ENCODE measurements around the gene GPNMB. TPM values are rescaled to one million over a fixed set of nuclear protein-coding genes. Genes with fewer than 3 reads are reported as not detected.
A peak's percentile ranks its signal among the peaks of the same experiment; 100 is the strongest.

Gene GPNMB
- total and polyA plus RNA-seq, 10 of the 15 experiments (the other 5 are each of a cell fraction or from before 2014, with no cell fraction given): 5.9 to 22.3 (median 10.0) TPM

- no peak for TF ChIP-seq SIN3A (IDR thresholded peaks at IDR 0.05; ENCODE audit: low read depth, low read length)
- TF ChIP-seq KDM1A (IDR thresholded peaks at IDR 0.05; ENCODE audit: borderline replicate concordance): no peak
- TF ChIP-seq CREB1 (IDR thresholded peaks at IDR 0.05; ENCODE audit: low read depth): peak; percentile 64; the same call in 1 of the 2 replicates
- TF ChIP-seq IKZF1 (conservative IDR thresholded peaks at IDR 0.05): peak; percentile 43; the same call in 1 of the 2 replicates
- TF ChIP-seq EGR1 (IDR thresholded peaks at IDR 0.05; ENCODE audit: borderline replicate concordance in 1 of 2, low read depth in 2 of 2, low read length in 2 of 2): no peak
- TF ChIP-seq CBX5 (IDR thresholded peaks at IDR 0.05; ENCODE audit: low read depth): 0 out of 2 replicates have a peak, but pooled peaks have one; percentile 20
- no peak for TF ChIP-seq EP300 (IDR thresholded peaks at IDR 0.05; ENCODE audit: borderline replicate concordance in 1 of 2, control insufficient read depth in 1 of 2, low read depth in 2 of 2, low read length in 2 of 2)
- no peak for TF ChIP-seq NR2C2 (IDR thresholded peaks at IDR 0.05; ENCODE audit: borderline replicate concordance, control insufficient read depth, insufficient read length, low read depth)
- no peak for TF ChIP-seq MTA2 (IDR thresholded peaks at IDR 0.05; ENCODE audit: low read depth)
- TF ChIP-seq DPF2 (IDR thresholded peaks at IDR 0.05): peak; percentile 54; the same call in 1 of the 2 replicates
- no peak for TF ChIP-seq ATF3 (IDR thresholded peaks at IDR 0.05; ENCODE audit: borderline replicate concordance, extremely low read depth, low read depth, low read length)
- peak; percentile 13 to 36 (median 24); a peak in 4 of 6 replicates for TF ChIP-seq CTCF (IDR thresholded peaks at IDR 0.05 in 2 of 3, conservative IDR thresholded peaks at IDR 0.05 in 1 of 3; ENCODE audit: control insufficient read depth in 2 of 3, extremely low read depth in 1 of 3, insufficient read depth in 1 of 3, low read depth in 3 of 3, low read length in 3 of 3)
- TF ChIP-seq TCF7 (IDR thresholded peaks at IDR 0.05; ENCODE audit: borderline replicate concordance): no peak
- no peak for TF ChIP-seq WRNIP1 (IDR thresholded peaks at IDR 0.05; ENCODE audit: borderline replicate concordance, low read depth, low read length)
- TF ChIP-seq RB1 (IDR thresholded peaks at IDR 0.05; ENCODE audit: borderline replicate concordance): no peak
- TF ChIP-seq NRF1 (conservative IDR thresholded peaks at IDR 0.05; ENCODE audit: low read depth, low read length): no peak
- TF ChIP-seq ZNF622 (IDR thresholded peaks at IDR 0.05): no peak
- no peak for TF ChIP-seq TCF12 (IDR thresholded peaks at IDR 0.05; ENCODE audit: low read depth, low read length)
- no peak for TF ChIP-seq ZNF217 (IDR thresholded peaks at IDR 0.05)
- TF ChIP-seq BCLAF1 (IDR thresholded peaks at IDR 0.05): no peak
- no peak for TF ChIP-seq RAD21 (IDR thresholded peaks at IDR 0.05; ENCODE audit: insufficient read depth, low read depth, low read length)
- no peak for TF ChIP-seq E4F1 (IDR thresholded peaks at IDR 0.05; ENCODE audit: borderline replicate concordance, partially characterized antibody)
Measured at GRCh38 chr7:23234569-23235296, 11.8 kb upstream of the GPNMB start (continued).

All from GM12878 (cell line).